ENCODE measurements around the gene ELN.

- TF ChIP-seq EZH2 (IDR thresholded peaks at IDR 0.05; ENCODE audit: insufficient read depth, poor library complexity, severe bottlenecking) (no peak), EZH2phosphoT487 (IDR thresholded peaks at IDR 0.05; ENCODE audit: insufficient read depth, low read depth) (no peak)
These were observed 13.0 kb upstream of the ELN start for GRCh38 chr7:74014931-74015330.
